Measurements from ENCODE around the gene FAM200A.
"Not testable (repeated sequence)": the region's sequence is repeated elsewhere in the genome, so short reads cannot be mapped to it uniquely, and the experiment has no call there.

FAM200A gene
- total RNA-seq = 14.1 to 15.7 reads per million in 2 donors

DNA sequence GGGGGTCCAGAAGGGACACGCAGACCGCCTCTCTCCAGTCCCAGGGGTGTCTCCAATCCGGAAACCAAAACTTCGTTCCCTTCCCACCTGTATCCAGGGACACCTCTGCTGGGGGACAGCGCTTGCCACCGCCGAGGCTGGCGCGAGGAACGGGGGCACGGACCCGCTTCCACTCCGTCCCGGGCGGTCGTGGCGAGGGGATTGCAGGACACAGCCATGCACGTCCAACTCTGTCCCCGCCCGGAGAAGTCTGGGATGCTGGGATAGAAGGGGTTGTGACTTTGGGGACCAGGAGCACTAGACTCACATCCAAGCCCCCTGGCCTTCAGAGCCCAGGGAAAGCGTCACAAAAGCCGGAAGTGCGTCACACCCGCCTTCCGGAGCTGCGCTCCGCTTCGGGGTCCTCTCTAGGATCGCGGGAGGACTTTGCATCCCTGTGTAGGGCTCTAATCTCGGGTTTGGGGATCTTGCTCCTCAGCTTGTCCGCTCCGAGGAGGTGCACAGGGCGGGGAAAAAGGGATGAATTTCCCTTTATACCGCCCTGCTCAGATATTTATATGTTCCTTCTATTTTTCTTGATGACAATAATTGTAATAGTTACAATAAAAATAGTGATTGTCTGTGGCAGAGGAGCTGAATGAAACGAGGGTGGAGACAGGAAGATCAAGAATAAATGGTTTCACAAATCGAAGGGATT, at the start of gene FAM200A:
FAM200A (minus strand) TSS at position 348 of the 697 bp plus-strand sequence. CDS start 3,707 bp downstream, outside the sequence.
- peak; percentile 65 for DNase-seq

DNA sequence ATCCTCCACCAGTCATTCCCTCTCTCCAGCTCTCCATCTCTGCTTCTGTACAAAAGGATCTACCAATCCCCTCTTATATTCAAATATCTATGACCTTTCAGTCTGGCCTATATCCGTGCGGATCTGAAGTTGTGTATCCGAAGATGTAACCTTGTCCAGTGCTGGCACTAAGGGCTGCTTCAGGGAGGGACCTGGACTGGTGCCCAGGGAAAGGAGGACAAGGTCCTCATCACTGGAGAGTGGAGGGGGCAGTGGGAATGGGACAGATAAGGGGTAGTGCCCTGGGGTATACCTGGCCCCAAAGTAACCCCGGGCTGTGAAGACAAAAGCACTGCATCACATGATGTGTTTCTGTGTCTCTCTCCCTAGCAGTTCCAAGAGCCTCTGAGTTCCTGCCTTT, 47.9 kb upstream of the FAM200A start:
- DNase-seq = no peak

GRCh38 chr7:99597762-99598501, 46.0 kb upstream of the FAM200A start, which contains the start of gene TMEM225B:
TMEM225B (plus strand) TSS chr7:99598267; CDS start chr7:99604389, 6,122 bp downstream.
- no peak for DNase-seq

GRCh38 chr7:99596408-99596955, 44.6 kb upstream of the FAM200A start:
- no peak for DNase-seq

DNA sequence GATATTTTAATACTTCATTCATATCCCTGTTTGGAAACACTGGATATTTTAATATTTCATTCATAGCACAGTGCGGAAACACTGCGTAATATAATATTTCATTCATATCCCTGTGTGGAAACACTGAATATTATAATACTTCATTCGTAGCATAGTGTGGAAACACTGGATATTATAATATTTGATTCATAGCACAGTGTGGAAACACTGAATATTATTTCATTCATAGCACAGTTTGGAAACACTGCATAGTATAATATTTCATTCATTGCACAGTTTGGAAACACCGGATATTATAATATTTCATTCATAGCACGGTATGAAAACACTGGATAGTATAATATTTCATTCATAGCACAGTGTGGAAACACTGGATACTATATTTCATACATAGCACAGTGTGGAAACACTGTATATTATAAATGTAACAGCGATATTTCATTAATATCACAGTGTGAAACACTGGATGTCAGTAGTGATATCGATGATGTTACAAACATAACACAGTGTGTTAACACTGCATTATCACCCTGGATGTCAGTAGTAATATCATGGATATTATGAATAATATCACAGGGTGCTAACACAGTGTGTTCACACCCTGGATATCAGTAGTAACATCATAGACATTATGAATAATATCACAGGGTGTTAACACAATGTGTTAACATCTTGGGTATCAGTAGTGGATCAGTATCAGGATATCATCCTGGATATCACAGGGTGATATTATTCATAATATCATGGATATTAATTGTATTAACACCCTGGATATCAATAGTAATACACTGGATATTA, 43.2 kb upstream of the FAM200A start:
- no peak for DNase-seq

- no peak for DNase-seq
Measured at GRCh38 chr7:99588868-99589267, 37.0 kb upstream of the FAM200A start.

DNA sequence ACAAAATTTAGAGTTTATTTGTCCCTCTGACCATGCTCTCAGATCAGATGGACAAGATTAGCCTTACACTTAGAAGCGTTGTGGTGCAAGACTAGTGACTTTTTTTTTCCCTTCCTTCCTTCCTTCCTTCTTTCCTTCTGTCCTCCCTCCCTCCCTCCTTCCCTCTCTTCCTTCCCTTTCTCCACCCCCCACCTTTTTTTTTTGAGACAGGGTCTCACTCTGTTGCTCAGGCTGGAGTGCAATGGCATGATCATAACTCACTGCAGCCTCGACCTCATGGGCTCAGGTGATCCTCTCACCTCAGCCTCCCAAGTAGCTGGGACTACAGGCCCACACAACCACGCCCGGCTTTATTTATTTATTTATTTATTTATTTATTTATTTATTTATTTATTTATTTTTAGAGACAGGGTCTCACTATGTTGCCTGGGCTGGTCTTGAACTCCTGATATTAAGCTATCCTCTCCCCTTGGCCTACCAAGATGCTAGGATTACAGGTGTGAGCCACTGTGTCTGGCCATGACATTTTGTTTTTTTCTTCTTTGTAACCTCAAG, 28.9 kb upstream of the FAM200A start:
- not testable (repeated sequence) for DNase-seq

DNA sequence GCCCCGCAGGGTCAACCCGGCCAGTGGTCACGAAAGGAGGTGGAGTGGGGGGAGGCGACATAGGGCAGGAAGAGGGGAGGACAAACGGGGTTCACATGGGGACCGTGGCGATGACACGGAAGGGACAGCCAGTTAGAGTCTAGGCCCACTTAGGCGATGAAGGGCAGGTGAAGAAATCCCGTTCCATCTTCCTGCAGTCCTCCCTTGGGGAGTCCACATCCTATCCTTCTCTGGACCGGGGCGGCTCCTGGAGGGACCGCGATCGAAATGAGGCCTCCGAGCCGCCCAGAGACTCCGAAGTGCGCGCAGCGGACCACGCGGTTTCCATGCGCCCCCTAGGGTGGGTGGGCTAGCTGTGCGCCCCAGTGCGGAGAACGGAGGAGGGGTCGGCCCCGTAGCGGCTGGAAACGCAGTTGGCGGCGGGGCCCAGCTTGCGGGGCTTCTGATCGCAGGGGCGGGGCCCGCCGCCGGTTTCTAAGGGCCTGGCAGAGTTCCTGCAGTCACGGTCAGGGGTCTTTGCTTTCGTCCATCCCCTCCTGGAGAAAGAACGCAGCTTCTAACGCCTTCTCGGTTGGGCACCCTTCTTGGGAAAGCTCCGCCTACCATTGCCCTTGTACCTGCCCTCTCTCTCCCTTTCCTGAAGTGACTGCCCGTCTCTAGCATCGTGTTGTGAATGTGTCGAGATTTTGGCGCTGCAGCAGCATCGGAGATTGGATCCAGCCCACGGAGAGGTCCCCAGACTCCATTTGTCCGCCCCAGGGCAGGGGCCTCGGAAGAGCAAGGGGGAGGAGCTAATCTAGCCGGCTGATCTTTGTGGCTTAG, 28.3 kb upstream of the FAM200A start:
- DNase-seq = peak; percentile 29

DNA sequence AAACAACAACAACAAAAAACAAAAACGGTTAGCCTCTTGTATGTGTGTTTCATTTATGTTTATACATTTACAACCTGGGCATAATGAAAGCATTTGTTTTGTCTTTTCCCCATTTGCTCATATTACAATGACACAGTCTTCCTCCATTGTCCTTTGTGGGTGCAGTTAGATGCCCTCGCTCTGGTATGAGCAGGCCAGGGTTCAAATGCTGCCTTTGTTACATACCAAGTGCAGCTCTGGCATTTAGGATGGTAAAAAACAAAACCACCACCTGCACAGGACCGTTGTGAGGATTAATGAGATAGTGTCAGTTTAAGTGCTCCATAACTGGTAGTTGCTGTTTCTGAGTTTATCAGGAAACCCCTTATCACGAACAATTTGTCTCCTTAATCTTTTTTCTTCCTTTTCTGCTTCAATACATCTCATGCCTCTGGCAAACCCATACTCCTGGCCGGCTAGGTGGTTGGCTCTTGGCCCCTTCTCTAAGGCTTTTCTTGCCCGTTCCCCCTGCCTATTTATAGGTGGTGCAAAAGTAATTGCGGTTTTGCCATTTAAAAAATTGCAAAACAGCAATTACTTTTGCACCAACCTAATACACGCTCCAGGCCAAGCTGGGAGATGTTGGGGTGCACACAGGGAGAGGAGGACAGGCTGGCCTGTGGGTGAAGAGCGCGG, 27.5 kb upstream of the FAM200A start:
- DNase-seq = no peak

DNA sequence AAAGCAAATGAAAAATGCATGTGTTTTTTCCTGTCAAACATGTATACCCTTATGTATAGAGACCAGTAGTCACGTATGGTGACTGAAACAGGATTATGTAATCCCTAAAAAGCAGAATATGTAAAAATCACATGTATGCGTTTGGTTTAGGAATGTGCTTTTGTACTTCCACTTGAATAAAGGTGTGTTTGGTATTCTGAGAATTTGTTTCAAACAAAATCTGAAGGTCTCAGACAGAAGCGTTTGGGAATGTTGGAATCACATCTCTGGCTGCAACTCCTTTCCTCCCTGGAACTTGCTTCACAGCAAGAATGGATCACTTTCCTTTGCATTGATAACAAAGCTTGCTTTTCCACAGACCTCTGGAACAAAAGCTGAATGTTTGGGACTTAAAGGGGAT, 24.3 kb upstream of the FAM200A start:
- DNase-seq = no peak

DNA sequence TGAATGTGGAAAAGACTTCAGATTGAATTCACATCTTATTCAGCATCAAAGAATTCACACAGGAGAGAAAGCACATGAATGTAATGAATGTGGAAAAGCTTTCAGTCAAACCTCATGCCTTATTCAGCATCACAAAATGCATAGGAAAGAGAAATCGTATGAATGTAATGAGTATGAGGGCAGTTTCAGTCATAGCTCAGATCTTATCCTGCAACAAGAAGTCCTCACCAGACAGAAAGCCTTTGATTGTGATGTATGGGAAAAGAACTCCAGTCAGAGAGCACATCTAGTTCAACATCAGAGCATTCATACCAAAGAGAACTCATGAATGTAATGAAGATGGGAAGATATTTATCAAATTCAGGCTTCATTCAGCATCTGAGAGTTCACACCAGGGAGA, 21.3 kb upstream of the FAM200A start:
- DNase-seq = no peak

DNA sequence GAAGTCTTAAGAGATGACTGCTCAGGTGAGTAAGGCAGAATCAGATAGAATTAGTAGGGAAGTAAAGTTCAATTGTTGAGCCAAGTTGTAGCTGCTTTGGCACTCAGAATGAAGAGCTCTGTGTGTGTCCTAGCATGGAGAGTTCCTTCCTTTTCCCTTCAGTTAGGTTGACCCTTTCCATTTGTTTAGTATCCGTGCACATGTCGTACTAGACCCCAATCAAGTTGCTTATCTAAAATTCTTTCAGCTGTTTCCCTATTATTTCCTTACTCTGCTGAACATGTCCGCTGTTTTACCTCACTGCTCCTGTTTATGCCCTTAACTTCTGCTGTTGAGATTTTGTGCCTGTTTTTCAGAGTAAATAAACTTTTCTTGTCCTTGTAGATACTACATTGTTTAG, 19.9 kb upstream of the FAM200A start:
- DNase-seq = no peak

- not testable (repeated sequence) for DNase-seq
Measured at GRCh38 chr7:99568770-99569169, 16.9 kb upstream of the FAM200A start.

GRCh38 chr7:99563650-99564049, 11.7 kb upstream of the FAM200A start:
- no peak for DNase-seq

- DNase-seq = no peak
Measured at GRCh38 chr7:99562832-99563231, 10.9 kb upstream of the FAM200A start.

- no peak for DNase-seq
Measured at GRCh38 chr7:99562114-99562784, 10.3 kb upstream of the FAM200A start.

DNA sequence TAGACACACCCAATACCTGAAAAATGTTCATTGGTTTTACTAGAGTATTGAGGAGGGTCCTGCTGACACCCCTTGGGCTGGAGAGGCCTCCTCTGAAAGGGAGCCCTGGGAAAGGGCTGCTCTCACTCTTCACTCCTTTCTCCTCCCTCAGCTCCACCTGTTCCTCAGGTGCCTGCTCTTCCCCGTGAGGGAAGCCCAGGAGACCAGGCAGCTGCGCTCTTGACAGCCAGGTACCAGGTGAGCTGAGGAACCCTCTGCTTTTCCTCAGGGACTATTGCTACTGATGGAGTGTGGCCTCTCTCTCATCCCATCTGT, 9.8 kb upstream of the FAM200A start:
- DNase-seq = no peak

DNA sequence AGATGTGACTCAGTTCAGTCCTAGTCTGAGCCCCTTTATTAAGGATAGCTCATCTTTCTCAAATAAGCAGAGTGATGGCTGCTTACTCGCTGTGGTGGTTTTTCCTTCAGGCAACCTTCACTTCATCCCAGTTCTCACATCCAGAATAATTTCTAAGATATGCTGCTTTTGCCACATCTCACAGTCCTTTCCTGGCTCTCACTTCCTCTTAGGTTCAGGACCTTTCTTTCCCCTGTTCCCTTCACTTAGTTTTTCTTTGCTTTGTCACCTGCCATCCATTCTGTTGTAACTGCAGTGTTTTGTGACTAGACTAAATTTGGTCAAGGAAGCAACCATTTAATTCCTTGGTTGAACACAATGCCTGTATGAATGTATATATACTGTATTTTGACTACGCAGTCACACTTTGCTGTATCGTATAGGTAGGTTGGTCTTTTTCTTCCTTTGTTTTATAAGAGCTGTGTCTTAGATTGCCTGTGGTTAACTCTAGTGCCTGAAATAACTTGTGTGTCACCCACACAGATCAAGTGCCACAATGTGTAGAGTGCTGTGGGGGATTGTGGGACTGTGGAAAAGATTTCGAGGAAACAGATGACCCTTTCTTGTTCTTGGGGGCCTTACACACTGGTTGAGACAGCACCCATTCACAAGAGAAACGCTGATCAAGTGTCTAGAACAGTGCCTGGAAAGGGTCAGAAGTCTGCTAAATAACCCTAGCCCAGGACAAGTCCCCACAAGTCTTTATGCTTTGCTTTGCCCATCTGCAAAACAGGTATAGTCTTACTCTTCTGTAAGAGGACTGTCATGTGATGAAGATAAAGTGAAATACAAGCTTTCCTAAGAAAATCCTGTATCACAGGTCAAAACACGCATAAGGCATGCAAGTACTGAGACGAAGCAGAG, 9.2 kb upstream of the FAM200A start:
- no peak for DNase-seq

GRCh38 chr7:99559175-99559915, 7.4 kb upstream of the FAM200A start:
- DNase-seq = no peak
